T-helper 9 cell (primary cell): ENCODE data around the gene RORC.
A peak's percentile ranks its signal among the peaks of the same experiment; 100 is the strongest.
"Not testable (repeated sequence)": the region's sequence is repeated elsewhere in the genome, so short reads cannot be mapped to it uniquely, and the experiment has no call there.

ENCODE experiments used
- DNase-seq: peaks from one replicate; pipeline ENCODE4 v3.0.0-alpha.2; 2020

RORC gene

DNA sequence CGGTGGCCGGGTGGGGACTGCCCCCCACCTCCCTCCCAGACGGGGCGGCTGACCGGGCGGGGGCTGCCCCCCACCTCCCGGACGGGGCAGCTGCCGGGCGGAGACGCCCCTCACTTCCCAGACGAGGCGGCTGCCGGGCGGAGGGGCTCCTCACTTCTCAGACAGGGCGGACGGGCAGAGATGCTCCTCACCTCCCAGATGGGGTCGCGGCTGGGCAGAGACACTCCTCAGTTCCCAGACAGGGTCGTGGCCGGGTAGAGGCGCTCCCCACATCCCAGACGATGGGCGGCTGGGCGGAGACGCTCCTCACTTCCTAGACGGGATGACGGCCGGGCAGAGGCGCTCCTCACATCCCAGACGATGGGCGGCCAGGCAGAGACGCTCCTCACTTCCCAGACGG, 62.3 kb downstream of the RORC start:
- not testable (repeated sequence) for DNase-seq

- DNase-seq: not testable (repeated sequence)
Observed at GRCh38 chr1:151768351-151769066, 63.1 kb downstream of the RORC start.

GRCh38 chr1:151763990-151764389, 67.6 kb downstream of the RORC start:
- DNase-seq: no peak

DNA sequence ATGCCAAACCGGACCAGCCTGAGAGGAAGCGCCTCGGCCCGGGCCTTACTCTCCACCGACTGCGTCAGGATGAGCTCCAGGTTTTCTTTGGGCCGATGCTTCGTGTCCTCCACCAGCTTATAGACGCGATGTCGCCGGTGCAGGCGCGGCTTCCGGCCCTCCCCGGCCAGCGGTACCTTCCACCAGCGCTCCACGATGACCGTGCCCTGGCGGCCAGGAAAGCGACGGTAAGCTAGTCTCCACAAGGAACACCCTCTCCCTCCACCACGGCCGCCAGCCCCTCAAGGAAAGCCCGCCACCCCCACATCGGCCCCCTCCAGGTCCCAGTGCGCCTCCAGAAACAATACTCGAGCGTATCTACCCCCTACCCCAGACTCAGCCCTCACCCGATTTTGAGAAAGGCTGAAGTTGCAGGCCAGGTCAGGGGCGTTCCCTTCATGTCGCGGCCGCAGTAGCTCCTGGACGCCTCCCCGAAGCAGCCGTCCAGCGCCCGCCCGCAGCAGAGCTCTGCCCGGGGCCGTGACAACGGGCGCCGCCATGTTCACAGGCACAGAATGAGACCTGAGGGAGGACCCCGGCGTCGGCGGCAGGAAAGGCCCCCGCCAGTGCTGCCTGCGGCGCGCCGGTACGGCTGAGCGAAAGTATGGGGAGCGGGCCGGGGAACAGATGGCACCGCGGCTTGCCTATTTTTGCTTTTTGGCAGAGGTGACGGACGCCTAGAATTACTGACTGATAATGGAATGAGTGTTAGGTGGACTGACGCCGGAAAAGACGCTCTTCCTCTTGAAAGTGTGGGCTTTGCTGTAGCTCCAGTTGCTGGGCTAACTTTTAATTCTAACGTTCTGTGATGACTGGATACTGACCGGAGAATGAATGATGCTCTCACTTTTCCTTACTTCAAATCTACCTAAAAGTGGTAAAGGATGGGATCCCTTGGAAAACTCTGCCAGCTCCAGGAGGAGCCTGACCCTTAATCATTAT, 68.4 kb downstream of the RORC start, which contains the start of gene MRPL9:
Gene MRPL9, minus strand, starts transcription at position 556 of the 981 bp plus-strand sequence. Its CDS starts 17 bp downstream, at position 539.
- DNase-seq: peak; percentile 77

DNA sequence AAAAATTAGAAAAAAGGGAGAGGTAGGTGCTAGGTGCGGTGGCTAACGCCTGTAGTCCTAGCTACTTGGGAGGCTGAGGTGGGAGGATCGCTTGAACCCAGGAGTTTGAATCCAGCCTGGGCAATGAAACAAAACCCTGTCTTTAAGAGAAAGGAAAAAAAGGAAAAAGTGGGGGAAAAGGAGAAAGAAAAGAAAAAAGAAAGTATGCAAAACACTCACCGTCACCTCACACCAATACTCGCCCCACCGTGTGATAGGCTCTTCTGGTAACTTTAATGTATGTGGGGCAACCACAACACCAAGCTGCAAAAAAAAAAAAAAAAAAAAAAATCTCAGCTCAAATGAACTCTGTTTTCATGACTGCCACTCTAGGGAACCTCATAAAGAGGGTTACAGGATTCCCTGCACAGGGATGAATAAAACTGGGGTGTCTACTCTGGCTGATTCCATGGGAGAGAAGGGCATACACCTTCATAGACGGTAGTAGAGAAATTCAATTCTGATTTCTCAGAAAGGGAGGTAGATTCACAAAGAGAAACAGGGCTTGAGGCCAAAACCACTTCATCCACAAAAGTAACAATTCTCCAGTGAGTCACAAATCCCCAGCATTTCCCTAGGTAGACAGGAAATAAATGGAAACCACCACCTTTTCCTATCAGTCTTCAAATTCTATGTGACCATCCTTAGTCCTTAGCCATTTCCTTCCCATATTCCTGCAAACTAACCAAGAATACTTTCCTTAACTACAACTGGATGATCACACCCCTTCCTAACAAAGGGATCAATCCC, 70.8 kb downstream of the RORC start:
- DNase-seq: no peak

DNA sequence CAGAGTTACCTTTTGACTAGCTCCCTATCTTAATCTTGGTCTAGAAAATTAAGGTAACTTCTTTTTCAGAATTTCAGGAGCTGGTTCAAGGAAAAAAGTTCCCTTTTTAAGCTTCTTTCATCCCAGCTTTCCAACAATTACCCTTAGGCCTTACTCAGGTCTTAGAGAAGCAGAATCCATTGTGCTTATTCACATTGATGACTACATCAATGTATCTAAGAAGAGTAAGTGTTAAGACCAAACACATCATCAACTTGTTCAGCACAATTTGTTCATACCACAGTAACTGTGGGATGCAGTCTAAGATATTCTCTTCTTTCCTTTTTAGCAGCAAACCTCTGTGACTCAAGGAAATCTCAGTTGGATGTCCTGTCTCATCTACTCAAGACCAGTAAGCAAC, 72.4 kb downstream of the RORC start:
- no peak for DNase-seq

GRCh38 chr1:151756291-151756690, 75.3 kb downstream of the RORC start:
- DNase-seq: no peak
